B cell (primary cell): Measurements from ENCODE around the gene FKBP1B. TPM values are rescaled to one million over a fixed set of nuclear protein-coding genes. Genes with fewer than 3 reads are reported as not detected.

ENCODE experiments used
- ATAC-seq: fragments of 200-7000 bp; cut with Tn5 transposase; one replicate; pipeline ENCODE4 v1.10.0; 2021; ENCODE audit warnings: low read depth, mild to moderate bottlenecking, moderate number of reproducible peaks, moderate library complexity
- CTCF ChIA-PET: fragments of 350-600 bp; sonication (Branson Sonifier 250); formaldehyde crosslinking; loops from one replicate; lab custom pipeline; 2021; ENCODE audit warnings: antibody characterized with exemption, inconsistent platforms; lab: Charles Lee
- POLR2A ChIA-PET: fragments of 350-600 bp; sonication (Branson Sonifier 250); formaldehyde crosslinking; loops from one replicate; lab custom pipeline; 2021; ENCODE audit warnings: antibody characterized with exemption; lab: Charles Lee
- DNase-seq: peaks from one replicate; pipeline ENCODE4 v3.0.0; 2013
- H2AFZ ChIP-seq: 2 replicates; pipeline ENCODE4 v1.6.1; 2012; ENCODE audit warnings: mild to moderate bottlenecking, low read depth, low read length; ENCODE audit not compliant: insufficient read depth, poor library complexity, severe bottlenecking
- H3K27ac ChIP-seq, 2 donors: 1 replicate in 1 of 2; 2 replicates in 1 of 2; pipeline ENCODE4 v1.5.1; 2012 to 2013; ENCODE audit warnings: low read length in 2 of 2, mild to moderate bottlenecking in 2 of 2, moderate library complexity in 1 of 2
- H3K27me3 ChIP-seq, 4 experiments: fragments of 200-600 bp in 1 of 4; sonication (generic) in 1 of 4; replicated peaks in 1 of 4; 1 replicate in 2 of 4; 2 replicates in 2 of 4; pipeline versions ENCODE4 v1.6.1 to v1.7.0; 2013 to 2016; ENCODE audit warnings: low read length in 3 of 4, mild to moderate bottlenecking in 2 of 4, mixed read lengths in 1 of 4, moderate library complexity in 1 of 4; ENCODE audit not compliant: insufficient read depth in 4 of 4, control insufficient read depth in 3 of 4; ENCODE audit errors: control extremely low read depth in 1 of 4
- H3K36me3 ChIP-seq, 2 experiments: replicated peaks in 1 of 2; 1 replicate in 1 of 2; 2 replicates in 1 of 2; pipeline versions ENCODE4 v1.6.1 to v1.7.1; 2013; ENCODE audit warnings: low read length in 1 of 2; ENCODE audit not compliant: insufficient read depth in 2 of 2, control insufficient read depth in 1 of 2; ENCODE audit errors: control extremely low read depth in 1 of 2, extremely low read depth in 1 of 2
- H3K4me1 ChIP-seq, 2 donors: fragments of 200-600 bp in 1 of 2; sonication (generic) in 1 of 2; 1 replicate in 1 of 2; 2 replicates in 1 of 2; pipeline versions ENCODE4 v1.5.1 to v1.6.1; 2013 to 2017; ENCODE audit warnings: low read length in 2 of 2; ENCODE audit not compliant: control insufficient read depth in 2 of 2, insufficient read depth in 2 of 2
- H3K4me2 ChIP-seq: replicated peaks from 2 replicates; pipeline ENCODE3; 2012; ENCODE audit warnings: mild to moderate bottlenecking, low read depth, low read length; ENCODE audit not compliant: poor library complexity, severe bottlenecking
- H3K4me3 ChIP-seq, 5 experiments: fragments of 200-600 bp in 1 of 5; sonication (generic) in 1 of 5; 1 replicate in 3 of 5; 2 replicates in 2 of 5; pipeline versions ENCODE4 v1.5.1 to v1.7.0; 2011 to 2016; ENCODE audit warnings: low read length in 4 of 5, mild to moderate bottlenecking in 4 of 5, low read depth in 2 of 5, control low read depth in 1 of 5, moderate library complexity in 1 of 5; ENCODE audit not compliant: insufficient read depth in 1 of 5; ENCODE audit errors: control extremely low read depth in 1 of 5, extremely low read depth in 1 of 5
- H3K79me2 ChIP-seq: fragments of 200-600 bp; sonication (generic); one replicate; pipeline ENCODE4 v1.6.0; 2016; ENCODE audit warnings: low read length; ENCODE audit not compliant: control insufficient read depth, insufficient read depth
- H3K9ac ChIP-seq: fragments of 200-600 bp; sonication (generic); 2 replicates; pipeline ENCODE4 v1.6.1; 2017; ENCODE audit warnings: mild to moderate bottlenecking, low read length, moderate library complexity
- H3K9me3 ChIP-seq, 3 donors: one replicate each; pipeline versions ENCODE4 v1.6.1 to v1.7.1; 2013; ENCODE audit warnings: low read length in 2 of 3; ENCODE audit not compliant: control insufficient read depth in 2 of 3, insufficient read depth in 1 of 3; ENCODE audit errors: control extremely low read depth in 1 of 3
- H4K20me1 ChIP-seq: 2 replicates; pipeline ENCODE4 v1.6.0; 2012; ENCODE audit warnings: mild to moderate bottlenecking, low read length; ENCODE audit not compliant: insufficient read depth, control insufficient read depth, poor library complexity, severe bottlenecking
- H3K27ac Mint-ChIP-seq: one replicate; pipeline ENCODE4 v1.8.0; 2021; ENCODE audit warnings: mixed read lengths
- H3K27me3 Mint-ChIP-seq: one replicate; pipeline ENCODE4 v1.8.0; 2021; ENCODE audit warnings: mixed read lengths
- H3K4me1 Mint-ChIP-seq: one replicate; pipeline ENCODE4 v1.8.0; 2021; ENCODE audit warnings: mixed read lengths
- H3K4me3 Mint-ChIP-seq: one replicate; pipeline ENCODE4 v1.8.0; 2021; ENCODE audit warnings: mixed read lengths
- H3K9me3 Mint-ChIP-seq: one replicate; pipeline ENCODE4 v1.8.0; 2022; ENCODE audit warnings: mixed read lengths; ENCODE audit not compliant: insufficient read depth
- EZH2 ChIP-seq: IDR thresholded peaks from 2 replicates; pipeline ENCODE4 v1.6.1; 2012; ENCODE audit warnings: borderline replicate concordance, low read depth, mild to moderate bottlenecking, moderate library complexity, low read length; ENCODE audit not compliant: insufficient read depth, poor library complexity, severe bottlenecking
- whole genome bisulfite sequencing: methylation state at CpG from one replicate; pipeline ENCODE4 v1.1.5; 2013; ENCODE audit warnings: missing lambda C conversion rate; ENCODE audit not compliant: insufficient coverage; 5-methylcytosine and 5-hydroxymethylcytosine counted together
- intact Hi-C: fragments of 100-400 bp; cut with micrococcal nuclease; formaldehyde crosslinking; loops from one replicate; pipeline ENCODE4 v1.10.0; 2022
- polyA plus RNA-seq: library from polyadenylated mRNA; depleted of rRNA; stranded (reverse); fragments of >200 nt; gene quantifications from 2 replicates; pipeline ENCODE4 v1.2.3, GENCODE V29; 2012
- total RNA-seq, 2 donors: library from RNA; stranded (reverse); fragments of 120-200 nt in 1 of 2; gene quantifications; 1 replicate in 1 of 2; 2 replicates in 1 of 2; pipeline versions ENCODE4 v1.2.3 to v1.2.4, GENCODE V29; 2013 to 2022
- TF ChIP-seq, protein P1 (sequence below): fragments of 200-600 bp; IDR thresholded peaks from one replicate; pipeline ENCODE4 v1.8.0; 2022; ENCODE audit warnings: antibody characterized with exemption, mild to moderate bottlenecking

The FKBP1B gene
- total and polyA plus RNA-seq, 2 donors (not counting 1 experiment from before 2014, with no cell fraction given), result 0.85 to 3.8 TPM

GRCh38 chr2:24015562-24016375, 33.8 kb upstream of the FKBP1B start:
- H3K9ac ChIP-seq, result no peak overlapping the region
- no peak overlapping the region for H3K4me2 ChIP-seq

DNA sequence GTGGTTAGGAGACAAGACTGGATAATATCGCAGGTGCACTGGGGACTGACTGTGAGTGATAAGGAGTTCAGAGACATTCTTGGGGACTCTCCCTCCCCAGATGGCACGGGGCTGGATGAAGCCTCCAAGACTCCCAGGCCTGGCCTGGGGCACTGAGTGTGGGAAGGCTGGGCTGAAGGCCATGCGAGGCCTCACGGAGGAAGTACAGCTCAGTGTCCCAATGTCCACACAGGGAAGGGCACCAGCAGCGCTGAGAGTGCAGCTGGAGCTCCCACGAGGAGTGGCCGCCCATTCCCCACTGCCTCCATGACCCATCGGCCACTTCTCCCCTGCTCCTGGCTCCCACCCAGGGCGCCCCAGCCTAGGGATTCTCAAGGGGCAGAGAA, 33.2 kb upstream of the FKBP1B start:
- Mint-ChIP-seq H3K4me1 (no peaks in the 10 kb centered on the region), H3K27me3 (peaks cover 18% of the 10 kb centered on the region), H3K9me3 (no peaks in the 10 kb centered on the region), H3K4me3 (no peak overlapping the region), H3K27ac (no peak overlapping the region)
- Histone ChIP-seq H3K79me2 (no peaks in the 10 kb centered on the region), H3K9ac (no peak overlapping the region), H3K27ac (no peak overlapping the region), H3K36me3 (no peaks in the 10 kb centered on the region), H3K4me2 (no peak overlapping the region), H4K20me1 (no peaks in the 10 kb centered on the region), H3K27me3 (peaks cover 0 to 8% (median 0%) of the 10 kb centered on the region in 4 experiments), H3K4me3 (no peak overlapping the region), H3K4me1 (no peaks in the 10 kb centered on the region), H3K9me3 (no peaks in the 10 kb centered on the region), H2AFZ (no peak overlapping the region)
- no peak for ATAC-seq
- WGBS, result 90% methylated on average over 6 of the region's 9 CpGs
- DNase-seq, result no peak
- TF ChIP-seq, protein P1, sequence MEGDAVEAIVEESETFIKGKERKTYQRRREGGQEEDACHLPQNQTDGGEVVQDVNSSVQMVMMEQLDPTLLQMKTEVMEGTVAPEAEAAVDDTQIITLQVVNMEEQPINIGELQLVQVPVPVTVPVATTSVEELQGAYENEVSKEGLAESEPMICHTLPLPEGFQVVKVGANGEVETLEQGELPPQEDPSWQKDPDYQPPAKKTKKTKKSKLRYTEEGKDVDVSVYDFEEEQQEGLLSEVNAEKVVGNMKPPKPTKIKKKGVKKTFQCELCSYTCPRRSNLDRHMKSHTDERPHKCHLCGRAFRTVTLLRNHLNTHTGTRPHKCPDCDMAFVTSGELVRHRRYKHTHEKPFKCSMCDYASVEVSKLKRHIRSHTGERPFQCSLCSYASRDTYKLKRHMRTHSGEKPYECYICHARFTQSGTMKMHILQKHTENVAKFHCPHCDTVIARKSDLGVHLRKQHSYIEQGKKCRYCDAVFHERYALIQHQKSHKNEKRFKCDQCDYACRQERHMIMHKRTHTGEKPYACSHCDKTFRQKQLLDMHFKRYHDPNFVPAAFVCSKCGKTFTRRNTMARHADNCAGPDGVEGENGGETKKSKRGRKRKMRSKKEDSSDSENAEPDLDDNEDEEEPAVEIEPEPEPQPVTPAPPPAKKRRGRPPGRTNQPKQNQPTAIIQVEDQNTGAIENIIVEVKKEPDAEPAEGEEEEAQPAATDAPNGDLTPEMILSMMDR, result no peak
- TF ChIP-seq EZH2, result no peak
- CTCF ChIA-PET, result no interaction called here
- POLR2A ChIA-PET, result no interaction called here
- intact Hi-C loops, result no loop called here

More at GRCh38 chr2:24015562-24016375, 33.8 kb upstream of the FKBP1B start:
- Histone ChIP-seq H3K79me2 (no peaks in the 10 kb centered on the region), H3K27ac (no peak overlapping the region), H4K20me1 (no peaks in the 10 kb centered on the region), H3K27me3 (peaks cover 0 to 14% (median 2%) of the 10 kb centered on the region in 4 experiments), H3K4me3 (no peak overlapping the region), H3K36me3 (no peaks in the 10 kb centered on the region), H3K4me1 (peaks cover 0 to under 1% of the 10 kb centered on the region in 2 donors), H3K9me3 (peaks cover 0 to 2% (median 0%) of the 10 kb centered on the region in 3 donors), H2AFZ (no peak overlapping the region)
- 98% methylated on average over 6 of the region's 11 CpGs for WGBS
- no peak overlapping the region for H3K27ac Mint-ChIP-seq
- H3K9me3 Mint-ChIP-seq, result no peaks in the 10 kb centered on the region
- intact Hi-C loops, result no loop called here
- no peak overlapping the region for H3K4me3 Mint-ChIP-seq
- peaks cover 4% of the 10 kb centered on the region for H3K4me1 Mint-ChIP-seq
- H3K27me3 Mint-ChIP-seq, result peaks cover 23% of the 10 kb centered on the region
- DNase-seq (no peak), ATAC-seq (no peak)
- ChIA-PET POLR2A (no interaction called here), CTCF (no interaction called here)
- TF ChIP-seq, protein P1, result no peak
- no peak for TF ChIP-seq EZH2
